ENCODE measurements around the gene TMEM145. TPM values are rescaled to one million over a fixed set of nuclear protein-coding genes. Genes with fewer than 3 reads are reported as not detected.

The TMEM145 gene
- total RNA-seq, 1 donor from 2014 or later, result 0.36 TPM

- Histone ChIP-seq H3K27me3 (ENCODE audit: low read depth) (no peaks in the 10 kb centered on the region), H3K36me3 (peaks cover 26% of the 10 kb centered on the region), H3K9me3 (replicated peaks) (peaks cover 16% of the 10 kb centered on the region), H3K4me3 (no peak overlapping the region), H3K4me1 (peaks cover 36% of the 10 kb centered on the region), H3K27ac (replicated peaks) (no peak overlapping the region)
- intact Hi-C loops (cut with micrococcal nuclease), result no loop called here
- no peak for DNase-seq
- no peak for TF ChIP-seq CTCF (IDR thresholded peaks at IDR 0.05; ENCODE audit: borderline replicate concordance)
Measured at GRCh38 chr19:42367929-42368328, 54.8 kb downstream of the TMEM145 start.

GRCh38 chr19:42368360-42368759 lies 55.3 kb downstream of the TMEM145 start:
- intact Hi-C loops (cut with micrococcal nuclease), result no loop called here
- DNase-seq, result no peak
- Histone ChIP-seq H3K27me3 (ENCODE audit: low read depth) (no peaks in the 10 kb centered on the region), H3K4me3 (no peak overlapping the region), H3K27ac (replicated peaks) (no peak overlapping the region), H3K36me3 (peaks cover 25% of the 10 kb centered on the region), H3K4me1 (peaks cover 36% of the 10 kb centered on the region), H3K9me3 (replicated peaks) (peaks cover 12% of the 10 kb centered on the region)
- TF ChIP-seq CTCF (IDR thresholded peaks at IDR 0.05; ENCODE audit: borderline replicate concordance), result no peak

- intact Hi-C loops (cut with micrococcal nuclease), result no loop called here
- TF ChIP-seq CTCF (IDR thresholded peaks at IDR 0.05; ENCODE audit: borderline replicate concordance), result no peak
- Histone ChIP-seq H3K4me3 (no peak overlapping the region), H3K27ac (replicated peaks) (no peak overlapping the region), H3K27me3 (ENCODE audit: low read depth) (no peaks in the 10 kb centered on the region), H3K9me3 (replicated peaks) (peaks cover 8% of the 10 kb centered on the region), H3K36me3 (peaks cover 25% of the 10 kb centered on the region), H3K4me1 (peaks cover 36% of the 10 kb centered on the region)
- no peak for DNase-seq
Measured at GRCh38 chr19:42368765-42369164, 55.7 kb downstream of the TMEM145 start.

- H3K4me3 ChIP-seq, result no peak overlapping the region
- intact Hi-C loops (cut with micrococcal nuclease), result no loop called here
- peaks cover under 1% of the 10 kb centered on the region for H3K9me3 ChIP-seq (replicated peaks)
- peaks cover 26% of the 10 kb centered on the region for H3K36me3 ChIP-seq
- TF ChIP-seq CTCF (IDR thresholded peaks at IDR 0.05; ENCODE audit: borderline replicate concordance), result no peak
- no peak for DNase-seq
- no peaks in the 10 kb centered on the region for H3K27me3 ChIP-seq (ENCODE audit: low read depth)
- H3K27ac ChIP-seq (replicated peaks), result no peak overlapping the region
- peaks cover 34% of the 10 kb centered on the region for H3K4me1 ChIP-seq
Measured at GRCh38 chr19:42369433-42370067, 56.4 kb downstream of the TMEM145 start.

GRCh38 chr19:42370068-42370520 lies 57.0 kb downstream of the TMEM145 start:
- Histone ChIP-seq H3K4me1 (peaks cover 28% of the 10 kb centered on the region), H3K9me3 (replicated peaks) (no peaks in the 10 kb centered on the region), H3K27me3 (ENCODE audit: low read depth) (no peaks in the 10 kb centered on the region), H3K36me3 (peaks cover 31% of the 10 kb centered on the region), H3K4me3 (no peak overlapping the region), H3K27ac (replicated peaks) (no peak overlapping the region)
- intact Hi-C loops (cut with micrococcal nuclease), result no loop called here
- no peak for DNase-seq
- no peak for TF ChIP-seq CTCF (IDR thresholded peaks at IDR 0.05; ENCODE audit: borderline replicate concordance)

Data from left ventricle myocardium inferior (tissue), 1 donor.